Activated T-helper 1 cell treated with Interleukin-2 at 50 U/mL for 16 hours (primary cell): Measurements from ENCODE around the gene LMBR1L.

Source experiments
- DNase-seq: peaks from one replicate; pipeline ENCODE4 v3.0.0-alpha.2; 2020; ENCODE audit warnings: low read depth

Gene LMBR1L

DNA sequence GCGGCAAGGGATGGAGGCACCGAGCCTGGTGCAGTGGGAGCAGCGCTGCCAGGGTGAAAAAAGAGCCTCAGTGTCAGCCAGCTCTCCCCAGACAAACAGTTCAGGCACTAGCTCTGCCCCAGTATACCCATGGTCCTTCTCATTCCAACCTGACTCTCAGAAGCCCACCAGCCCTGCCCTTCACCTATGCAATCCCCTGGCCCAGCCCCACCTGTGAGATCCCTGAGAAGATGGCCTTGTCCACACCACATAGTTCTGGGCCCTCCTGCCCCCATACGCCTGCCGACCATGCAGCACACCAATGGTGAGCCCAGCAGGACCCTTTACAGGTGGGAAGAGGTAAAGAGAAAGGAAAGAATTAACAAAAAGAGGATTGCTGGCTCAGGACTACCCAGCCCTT lies 56.6 kb downstream of the LMBR1L start:
- no peak for DNase-seq

DNA sequence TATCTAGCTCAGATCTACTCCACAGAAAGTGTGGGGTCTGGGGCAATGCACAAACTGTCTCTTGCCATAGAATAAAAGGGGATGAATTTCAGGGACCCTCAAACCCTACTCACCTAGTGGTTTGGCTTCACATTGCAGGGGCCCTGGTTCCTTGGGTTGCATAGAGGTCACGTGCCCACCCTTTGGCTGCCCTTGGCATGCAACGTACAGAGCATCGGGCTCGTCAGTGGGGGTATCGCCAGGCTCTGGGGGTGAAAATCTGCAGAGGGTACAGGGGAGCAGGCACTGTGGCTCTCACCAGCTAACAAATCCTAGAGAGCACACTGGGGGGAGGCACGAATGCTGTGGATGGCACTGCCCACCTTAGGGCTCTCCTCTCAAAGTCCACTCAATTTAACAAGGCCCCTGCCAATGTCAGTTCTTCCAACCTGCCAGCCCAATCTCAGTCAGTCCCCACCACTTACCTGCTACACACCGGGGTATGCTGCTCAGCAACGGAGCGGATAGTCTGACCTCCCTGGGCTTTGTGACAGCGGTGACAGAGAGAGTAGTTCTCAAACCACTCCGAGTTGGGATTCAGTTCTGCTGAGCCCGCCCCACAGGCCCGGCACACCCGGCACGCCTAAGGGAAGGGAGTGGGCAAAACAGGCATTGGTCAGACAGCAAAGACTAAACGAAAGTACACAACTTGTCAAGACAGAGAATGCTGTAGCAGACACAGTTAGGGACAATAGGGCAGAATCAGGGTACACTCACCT lies 58.0 kb downstream of the LMBR1L start:
- DNase-seq: no peak

DNA sequence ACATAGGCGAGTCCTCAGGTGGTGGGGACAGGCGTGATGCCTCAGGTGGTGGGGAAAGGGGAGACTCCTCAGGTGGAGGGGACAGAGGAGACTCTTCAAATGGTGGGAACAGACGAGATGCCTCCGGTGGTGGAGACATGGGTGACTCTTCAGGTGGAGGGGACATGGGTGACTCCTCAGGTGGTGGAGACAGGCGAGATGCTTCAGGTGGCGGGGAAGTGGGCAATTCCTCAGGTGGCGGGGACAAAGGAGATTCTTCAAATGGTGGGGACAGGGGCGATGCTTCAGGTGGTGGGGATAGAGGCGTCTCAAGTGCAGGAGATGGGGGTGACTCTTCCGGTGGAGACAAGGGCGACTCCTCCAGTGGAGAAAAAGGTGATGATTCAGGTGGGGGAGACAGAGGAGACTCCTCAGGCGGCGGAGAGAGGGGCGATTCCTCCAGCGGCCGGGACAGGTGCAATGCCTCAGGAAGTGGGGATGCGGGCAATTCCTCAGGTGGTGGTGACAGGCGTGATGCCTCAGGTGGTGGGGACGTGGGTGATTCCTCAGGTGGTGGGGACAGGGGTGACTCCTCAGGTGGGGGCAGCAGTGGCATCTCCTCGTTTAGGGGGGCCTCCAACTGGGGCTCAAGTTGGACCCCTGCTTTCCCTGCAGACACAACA lies 58.7 kb downstream of the LMBR1L start:
- no peak for DNase-seq

DNA sequence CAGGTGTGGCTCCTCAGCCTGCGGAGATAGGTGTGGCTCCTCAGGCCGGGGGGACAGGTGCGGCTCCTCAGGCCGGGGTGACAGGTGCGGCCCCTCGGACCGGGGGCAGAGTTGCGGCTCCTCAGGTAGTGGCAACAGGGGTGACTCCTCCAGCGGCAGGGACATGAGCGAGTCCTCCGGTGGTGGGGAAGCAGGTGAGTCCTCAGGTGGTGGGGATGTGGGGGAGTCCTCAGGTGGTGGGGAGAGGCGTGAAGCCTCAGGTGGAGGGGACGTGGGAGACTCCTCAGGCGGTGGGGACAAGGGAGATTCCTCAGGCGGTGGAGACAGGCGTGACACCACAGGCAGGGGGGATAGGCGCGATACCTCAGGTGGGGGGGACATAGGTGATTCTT lies 59.3 kb downstream of the LMBR1L start:
- DNase-seq: no peak

DNA sequence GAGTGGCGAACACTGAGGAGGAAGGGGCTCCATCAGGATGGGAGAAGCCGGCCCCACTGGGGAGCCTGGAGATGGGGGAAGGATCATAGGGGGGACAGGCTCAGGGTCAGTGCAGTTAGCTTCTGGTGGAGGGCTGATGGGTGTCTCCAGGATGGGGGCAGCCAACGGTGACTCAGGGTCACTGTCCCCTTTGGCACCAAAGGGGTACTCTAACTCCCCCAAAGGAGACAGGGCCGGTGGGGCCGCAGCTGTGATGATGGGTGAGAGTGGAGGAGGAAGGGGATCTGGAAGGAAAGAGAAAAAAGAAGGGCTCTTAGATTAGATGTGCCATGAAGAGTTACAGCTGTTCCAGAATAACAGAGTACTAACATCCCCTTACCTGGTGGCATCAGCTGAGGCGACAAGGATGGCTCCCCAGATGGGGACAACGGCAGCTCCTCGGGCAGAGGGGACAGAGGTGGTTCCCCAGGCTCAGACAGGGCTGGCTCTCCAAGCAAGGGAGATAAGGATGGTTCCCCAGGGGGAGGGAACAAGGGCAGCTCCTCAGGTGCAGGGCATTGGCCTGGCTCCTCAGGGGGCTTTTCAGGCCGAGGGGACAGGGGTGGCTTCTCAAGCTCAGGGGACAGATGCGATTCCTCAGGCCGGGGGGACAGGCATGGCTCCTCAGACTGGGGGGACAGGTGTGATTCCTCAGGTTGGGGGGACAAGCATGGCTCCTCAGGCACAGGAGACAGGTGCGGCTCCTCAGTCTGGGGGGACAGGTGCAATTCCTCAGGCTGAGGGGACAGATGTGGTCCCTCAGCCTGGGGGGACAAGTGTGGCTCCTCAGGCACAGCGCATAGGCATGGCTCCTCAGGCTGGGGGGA lies 59.9 kb downstream of the LMBR1L start:
- no peak for DNase-seq

DNA sequence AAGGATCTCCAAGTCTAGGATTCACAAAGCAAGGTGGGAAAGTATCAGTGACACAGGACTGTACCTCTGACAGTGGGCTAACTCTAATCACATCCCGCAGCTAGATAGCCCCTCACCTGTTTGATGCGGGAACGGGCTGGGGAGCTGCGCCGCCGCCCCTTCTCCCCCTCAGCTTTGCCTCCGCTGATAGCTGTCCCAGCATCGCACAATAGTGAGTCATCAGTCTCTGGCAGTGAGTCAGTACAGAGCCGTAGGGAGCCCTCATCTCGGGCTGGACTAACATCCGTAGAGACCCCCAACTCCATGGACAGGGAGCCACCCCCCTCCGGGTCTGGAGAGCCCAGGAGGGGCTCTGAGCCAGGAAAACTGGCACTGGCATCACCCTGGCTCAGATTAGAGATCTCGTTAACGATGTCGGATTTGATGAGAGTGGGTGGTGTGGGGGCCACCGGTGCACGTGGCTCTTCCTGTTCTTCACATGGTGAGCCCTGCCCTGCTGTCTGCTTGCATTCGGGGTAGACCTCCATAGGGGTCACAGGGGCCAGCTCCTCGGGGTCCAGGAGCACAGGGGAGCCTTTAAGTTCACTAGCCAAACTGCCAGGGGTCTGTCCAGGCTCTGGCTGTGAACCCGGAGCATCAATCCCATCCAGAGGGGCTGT lies 61.0 kb downstream of the LMBR1L start:
- no peak for DNase-seq

DNA sequence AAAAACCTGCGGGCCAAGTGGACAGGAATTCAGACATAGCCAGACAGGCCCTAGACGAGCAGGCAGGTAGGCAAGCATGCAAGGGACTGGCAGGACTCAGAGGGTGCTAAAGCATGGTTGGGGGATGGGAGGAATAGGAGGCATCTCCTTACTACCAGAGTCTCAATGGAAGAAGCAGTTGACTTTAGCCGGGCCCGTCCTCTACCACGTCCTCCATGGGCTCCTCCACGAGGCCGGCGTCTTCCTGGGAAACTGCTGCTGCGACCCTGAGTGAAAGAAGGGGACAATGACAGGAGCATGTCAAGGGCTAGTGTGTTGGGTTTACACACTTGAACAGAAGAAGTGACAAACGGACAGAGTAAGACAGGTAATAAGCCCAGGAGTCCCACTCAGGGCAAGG lies 61.7 kb downstream of the LMBR1L start:
- no peak for DNase-seq
